B cell (primary cell): Measurements from ENCODE around the gene CYTH3. TPM values are rescaled to one million over a fixed set of nuclear protein-coding genes. Genes with fewer than 3 reads are reported as not detected.

Experiments used
- ATAC-seq: fragments of 200-7000 bp; cut with Tn5 transposase; one replicate; pipeline ENCODE4 v1.10.0; 2021; ENCODE audit warnings: low read depth, mild to moderate bottlenecking, moderate number of reproducible peaks, moderate library complexity
- CTCF ChIA-PET: fragments of 350-600 bp; sonication (Branson Sonifier 250); formaldehyde crosslinking; loops from one replicate; lab custom pipeline; 2021; ENCODE audit warnings: antibody characterized with exemption, inconsistent platforms; lab: Charles Lee
- POLR2A ChIA-PET: fragments of 350-600 bp; sonication (Branson Sonifier 250); formaldehyde crosslinking; loops from one replicate; lab custom pipeline; 2021; ENCODE audit warnings: antibody characterized with exemption; lab: Charles Lee
- DNase-seq: peaks from one replicate; pipeline ENCODE4 v3.0.0; 2013
- H2AFZ ChIP-seq: 2 replicates; pipeline ENCODE4 v1.6.1; 2012; ENCODE audit warnings: mild to moderate bottlenecking, low read depth, low read length; ENCODE audit not compliant: insufficient read depth, poor library complexity, severe bottlenecking
- H3K27ac ChIP-seq, 2 donors: 1 replicate in 1 of 2; 2 replicates in 1 of 2; pipeline ENCODE4 v1.5.1; 2012 to 2013; ENCODE audit warnings: low read length in 2 of 2, mild to moderate bottlenecking in 2 of 2, moderate library complexity in 1 of 2
- H3K27me3 ChIP-seq, 4 experiments: fragments of 200-600 bp in 1 of 4; sonication (generic) in 1 of 4; replicated peaks in 1 of 4; 1 replicate in 2 of 4; 2 replicates in 2 of 4; pipeline versions ENCODE4 v1.6.1 to v1.7.0; 2013 to 2016; ENCODE audit warnings: low read length in 3 of 4, mild to moderate bottlenecking in 2 of 4, mixed read lengths in 1 of 4, moderate library complexity in 1 of 4; ENCODE audit not compliant: insufficient read depth in 4 of 4, control insufficient read depth in 3 of 4; ENCODE audit errors: control extremely low read depth in 1 of 4
- H3K36me3 ChIP-seq, 2 experiments: replicated peaks in 1 of 2; 1 replicate in 1 of 2; 2 replicates in 1 of 2; pipeline versions ENCODE4 v1.6.1 to v1.7.1; 2013; ENCODE audit warnings: low read length in 1 of 2; ENCODE audit not compliant: insufficient read depth in 2 of 2, control insufficient read depth in 1 of 2; ENCODE audit errors: control extremely low read depth in 1 of 2, extremely low read depth in 1 of 2
- H3K4me1 ChIP-seq, 2 donors: fragments of 200-600 bp in 1 of 2; sonication (generic) in 1 of 2; 1 replicate in 1 of 2; 2 replicates in 1 of 2; pipeline versions ENCODE4 v1.5.1 to v1.6.1; 2013 to 2017; ENCODE audit warnings: low read length in 2 of 2; ENCODE audit not compliant: control insufficient read depth in 2 of 2, insufficient read depth in 2 of 2
- H3K4me2 ChIP-seq: replicated peaks from 2 replicates; pipeline ENCODE3; 2012; ENCODE audit warnings: mild to moderate bottlenecking, low read depth, low read length; ENCODE audit not compliant: poor library complexity, severe bottlenecking
- H3K4me3 ChIP-seq, 5 experiments: fragments of 200-600 bp in 1 of 5; sonication (generic) in 1 of 5; 1 replicate in 3 of 5; 2 replicates in 2 of 5; pipeline versions ENCODE4 v1.5.1 to v1.7.0; 2011 to 2016; ENCODE audit warnings: low read length in 4 of 5, mild to moderate bottlenecking in 4 of 5, low read depth in 2 of 5, control low read depth in 1 of 5, moderate library complexity in 1 of 5; ENCODE audit not compliant: insufficient read depth in 1 of 5; ENCODE audit errors: control extremely low read depth in 1 of 5, extremely low read depth in 1 of 5
- H3K79me2 ChIP-seq: fragments of 200-600 bp; sonication (generic); one replicate; pipeline ENCODE4 v1.6.0; 2016; ENCODE audit warnings: low read length; ENCODE audit not compliant: control insufficient read depth, insufficient read depth
- H3K9ac ChIP-seq: fragments of 200-600 bp; sonication (generic); 2 replicates; pipeline ENCODE4 v1.6.1; 2017; ENCODE audit warnings: mild to moderate bottlenecking, low read length, moderate library complexity
- H3K9me3 ChIP-seq, 3 donors: one replicate each; pipeline versions ENCODE4 v1.6.1 to v1.7.1; 2013; ENCODE audit warnings: low read length in 2 of 3; ENCODE audit not compliant: control insufficient read depth in 2 of 3, insufficient read depth in 1 of 3; ENCODE audit errors: control extremely low read depth in 1 of 3
- H4K20me1 ChIP-seq: 2 replicates; pipeline ENCODE4 v1.6.0; 2012; ENCODE audit warnings: mild to moderate bottlenecking, low read length; ENCODE audit not compliant: insufficient read depth, control insufficient read depth, poor library complexity, severe bottlenecking
- H3K27ac Mint-ChIP-seq: one replicate; pipeline ENCODE4 v1.8.0; 2021; ENCODE audit warnings: mixed read lengths
- H3K27me3 Mint-ChIP-seq: one replicate; pipeline ENCODE4 v1.8.0; 2021; ENCODE audit warnings: mixed read lengths
- H3K4me1 Mint-ChIP-seq: one replicate; pipeline ENCODE4 v1.8.0; 2021; ENCODE audit warnings: mixed read lengths
- H3K4me3 Mint-ChIP-seq: one replicate; pipeline ENCODE4 v1.8.0; 2021; ENCODE audit warnings: mixed read lengths
- H3K9me3 Mint-ChIP-seq: one replicate; pipeline ENCODE4 v1.8.0; 2022; ENCODE audit warnings: mixed read lengths; ENCODE audit not compliant: insufficient read depth
- EZH2 ChIP-seq: IDR thresholded peaks from 2 replicates; pipeline ENCODE4 v1.6.1; 2012; ENCODE audit warnings: borderline replicate concordance, low read depth, mild to moderate bottlenecking, moderate library complexity, low read length; ENCODE audit not compliant: insufficient read depth, poor library complexity, severe bottlenecking
- WGBS: methylation state at CpG from one replicate; pipeline ENCODE4 v1.1.5; 2013; ENCODE audit warnings: missing lambda C conversion rate; ENCODE audit not compliant: insufficient coverage; 5-methylcytosine and 5-hydroxymethylcytosine counted together
- intact Hi-C: fragments of 100-400 bp; cut with micrococcal nuclease; formaldehyde crosslinking; loops from one replicate; pipeline ENCODE4 v1.10.0; 2022
- polyA plus RNA-seq: library from polyadenylated mRNA; depleted of rRNA; stranded (reverse); fragments of >200 nt; gene quantifications from 2 replicates; pipeline ENCODE4 v1.2.3, GENCODE V29; 2012
- total RNA-seq, 2 donors: library from RNA; stranded (reverse); fragments of 120-200 nt in 1 of 2; gene quantifications; 1 replicate in 1 of 2; 2 replicates in 1 of 2; pipeline versions ENCODE4 v1.2.3 to v1.2.4, GENCODE V29; 2013 to 2022
- TF ChIP-seq, protein P1 (sequence below): fragments of 200-600 bp; IDR thresholded peaks from one replicate; pipeline ENCODE4 v1.8.0; 2022; ENCODE audit warnings: antibody characterized with exemption, mild to moderate bottlenecking

CYTH3 gene
- total and polyA plus RNA-seq, 2 donors (not counting 1 experiment from before 2014, with no cell fraction given), result 5.2 to 11.3 TPM

DNA sequence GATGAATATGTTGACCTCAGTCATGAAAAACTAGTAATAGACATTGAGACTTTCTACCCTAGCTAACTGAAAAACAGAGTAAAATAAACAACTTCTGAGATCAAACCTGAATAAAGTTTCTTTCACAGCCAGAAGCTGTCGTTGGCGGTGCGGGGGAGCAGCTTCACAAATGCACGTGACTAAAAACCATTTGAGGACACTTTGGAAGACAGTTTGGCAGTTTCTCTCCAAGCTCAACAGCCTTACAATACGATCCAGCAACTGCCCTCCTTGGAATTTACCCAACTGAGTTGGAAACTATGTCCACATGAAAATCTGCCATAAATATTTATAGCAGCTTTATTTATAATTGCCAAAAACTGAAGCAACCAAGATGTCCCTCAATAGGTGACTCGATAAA is 63.1 kb downstream of the CYTH3 start:
- no peak overlapping the region for H3K27ac ChIP-seq
- intact Hi-C loops, result no loop called here
- no peaks in the 10 kb centered on the region for H4K20me1 ChIP-seq
- H3K9me3 ChIP-seq, result no peaks in the 10 kb centered on the region
- no peak overlapping the region for H2AFZ ChIP-seq
- WGBS, result 100% methylated on average over 1 of the region's 6 CpGs
- H3K27me3 Mint-ChIP-seq, result peaks cover 8% of the 10 kb centered on the region
- no peak overlapping the region for H3K4me3 ChIP-seq
- ChIA-PET CTCF (interaction anchor here (0.8 kb wide), 1 partner anchor 10 kb away, joined by 4 read pairs; no protein-coding TSS in a partner anchor), POLR2A (no interaction called here)
- H3K4me1 Mint-ChIP-seq, result no peaks in the 10 kb centered on the region
- DNase-seq (no peak), ATAC-seq (no peak)
- peaks cover 2% of the 10 kb centered on the region for H3K79me2 ChIP-seq
- H3K9me3 Mint-ChIP-seq, result no peaks in the 10 kb centered on the region
- H3K4me1 ChIP-seq, result no peaks in the 10 kb centered on the region
- H3K4me2 ChIP-seq, result no peak overlapping the region
- no peaks in the 10 kb centered on the region for H3K27me3 ChIP-seq
- TF ChIP-seq EZH2, result no peak
- TF ChIP-seq, protein P1, sequence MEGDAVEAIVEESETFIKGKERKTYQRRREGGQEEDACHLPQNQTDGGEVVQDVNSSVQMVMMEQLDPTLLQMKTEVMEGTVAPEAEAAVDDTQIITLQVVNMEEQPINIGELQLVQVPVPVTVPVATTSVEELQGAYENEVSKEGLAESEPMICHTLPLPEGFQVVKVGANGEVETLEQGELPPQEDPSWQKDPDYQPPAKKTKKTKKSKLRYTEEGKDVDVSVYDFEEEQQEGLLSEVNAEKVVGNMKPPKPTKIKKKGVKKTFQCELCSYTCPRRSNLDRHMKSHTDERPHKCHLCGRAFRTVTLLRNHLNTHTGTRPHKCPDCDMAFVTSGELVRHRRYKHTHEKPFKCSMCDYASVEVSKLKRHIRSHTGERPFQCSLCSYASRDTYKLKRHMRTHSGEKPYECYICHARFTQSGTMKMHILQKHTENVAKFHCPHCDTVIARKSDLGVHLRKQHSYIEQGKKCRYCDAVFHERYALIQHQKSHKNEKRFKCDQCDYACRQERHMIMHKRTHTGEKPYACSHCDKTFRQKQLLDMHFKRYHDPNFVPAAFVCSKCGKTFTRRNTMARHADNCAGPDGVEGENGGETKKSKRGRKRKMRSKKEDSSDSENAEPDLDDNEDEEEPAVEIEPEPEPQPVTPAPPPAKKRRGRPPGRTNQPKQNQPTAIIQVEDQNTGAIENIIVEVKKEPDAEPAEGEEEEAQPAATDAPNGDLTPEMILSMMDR, result no peak
- no peaks in the 10 kb centered on the region for H3K36me3 ChIP-seq
- no peak overlapping the region for H3K27ac Mint-ChIP-seq
- no peak overlapping the region for H3K9ac ChIP-seq
- H3K4me3 Mint-ChIP-seq, result no peak overlapping the region

DNA sequence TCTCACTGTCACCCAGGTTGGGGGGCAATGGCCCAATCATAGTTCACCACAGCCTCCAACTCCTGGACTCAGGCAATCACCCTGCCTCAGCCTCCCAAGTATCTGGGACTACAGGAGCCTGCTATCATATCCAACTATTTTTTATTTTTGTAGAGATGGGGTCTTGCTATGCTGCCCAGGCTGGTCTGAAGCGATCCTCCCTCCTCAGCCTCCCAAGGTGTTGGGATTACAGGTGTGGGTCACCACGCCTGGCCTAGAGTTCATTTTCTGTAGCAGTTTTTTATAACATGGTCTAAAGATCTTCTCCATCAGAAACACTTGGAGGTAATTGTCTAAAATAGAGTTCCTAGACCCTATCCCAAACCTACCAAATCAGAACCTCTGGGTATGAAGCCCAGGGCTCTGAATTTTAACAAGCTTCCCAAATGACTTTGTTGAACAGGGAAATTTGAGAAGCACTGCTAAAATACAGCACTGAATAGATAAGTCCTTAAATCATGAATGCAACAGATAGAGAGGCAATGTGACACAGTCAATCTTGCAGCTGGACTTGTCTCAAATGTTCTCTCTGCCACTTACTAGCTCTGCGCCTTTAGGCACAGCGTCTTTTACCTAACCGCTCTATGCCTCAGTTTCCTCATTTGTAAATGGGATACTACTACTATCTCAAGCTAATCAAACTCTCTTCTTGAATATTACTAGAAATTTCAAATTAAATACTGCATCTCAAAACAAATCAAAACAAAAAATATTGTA is 63.7 kb downstream of the CYTH3 start:
- Mint-ChIP-seq H3K27me3 (peaks cover 5% of the 10 kb centered on the region), H3K4me3 (no peak overlapping the region), H3K4me1 (no peaks in the 10 kb centered on the region), H3K9me3 (no peaks in the 10 kb centered on the region), H3K27ac (no peak overlapping the region)
- WGBS, result 100% methylated on average over 3 of the region's 5 CpGs
- CTCF ChIA-PET, result interaction anchor here (0.8 kb wide), 1 partner anchor 10 kb away, joined by 4 read pairs; no protein-coding TSS in a partner anchor
- POLR2A ChIA-PET, result no interaction called here
- Histone ChIP-seq H3K27me3 (no peaks in the 10 kb centered on the region), H3K9ac (no peak overlapping the region), H3K4me1 (no peaks in the 10 kb centered on the region), H2AFZ (no peak overlapping the region), H4K20me1 (no peaks in the 10 kb centered on the region), H3K9me3 (no peaks in the 10 kb centered on the region), H3K27ac (no peak overlapping the region), H3K79me2 (peaks cover 2% of the 10 kb centered on the region), H3K4me3 (no peak overlapping the region), H3K36me3 (no peaks in the 10 kb centered on the region), H3K4me2 (no peak overlapping the region)
- TF ChIP-seq, protein P1, result no peak
- intact Hi-C loops, result no loop called here
- DNase-seq (no peak), ATAC-seq (no peak)
